Measurements from ENCODE around the gene CRY2. TPM values are rescaled to one million over a fixed set of nuclear protein-coding genes. Genes with fewer than 3 reads are reported as not detected.
"Not testable (repeated sequence)": the region's sequence is repeated elsewhere in the genome, so short reads cannot be mapped to it uniquely, and the experiment has no call there.

CRY2 gene
- total RNA-seq, 1 donor from 2014 or later = 11.6 TPM

DNA sequence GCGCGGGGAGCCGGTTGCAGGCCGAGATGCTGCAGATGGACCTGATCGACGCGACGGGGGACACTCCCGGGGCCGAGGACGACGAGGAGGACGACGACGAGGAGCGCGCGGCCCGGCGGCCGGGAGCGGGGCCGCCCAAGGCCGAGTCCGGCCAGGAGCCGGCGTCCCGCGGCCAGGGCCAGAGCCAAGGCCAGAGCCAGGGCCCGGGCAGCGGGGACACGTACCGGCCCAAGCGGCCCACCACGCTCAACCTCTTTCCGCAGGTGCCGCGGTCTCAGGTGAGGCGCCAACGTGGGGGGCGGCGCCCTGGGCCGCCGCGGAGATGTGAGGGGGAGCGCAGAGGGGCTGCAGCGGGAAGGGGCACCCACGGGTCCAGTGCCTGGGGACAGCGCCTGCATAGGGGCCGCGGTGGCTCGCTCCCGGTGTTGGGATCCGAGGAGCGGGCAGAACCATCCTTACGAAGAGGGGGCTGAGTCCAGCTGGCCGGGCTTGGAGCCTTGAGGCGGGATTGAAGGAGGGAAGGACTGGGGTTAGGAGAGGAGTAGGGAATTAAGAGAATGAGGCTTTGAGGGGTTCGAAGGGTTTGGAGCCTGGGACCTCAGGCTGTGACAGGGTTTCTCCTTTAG lies 53.0 kb downstream of the CRY2 start:
- not testable (repeated sequence) for DNase-seq

DNA sequence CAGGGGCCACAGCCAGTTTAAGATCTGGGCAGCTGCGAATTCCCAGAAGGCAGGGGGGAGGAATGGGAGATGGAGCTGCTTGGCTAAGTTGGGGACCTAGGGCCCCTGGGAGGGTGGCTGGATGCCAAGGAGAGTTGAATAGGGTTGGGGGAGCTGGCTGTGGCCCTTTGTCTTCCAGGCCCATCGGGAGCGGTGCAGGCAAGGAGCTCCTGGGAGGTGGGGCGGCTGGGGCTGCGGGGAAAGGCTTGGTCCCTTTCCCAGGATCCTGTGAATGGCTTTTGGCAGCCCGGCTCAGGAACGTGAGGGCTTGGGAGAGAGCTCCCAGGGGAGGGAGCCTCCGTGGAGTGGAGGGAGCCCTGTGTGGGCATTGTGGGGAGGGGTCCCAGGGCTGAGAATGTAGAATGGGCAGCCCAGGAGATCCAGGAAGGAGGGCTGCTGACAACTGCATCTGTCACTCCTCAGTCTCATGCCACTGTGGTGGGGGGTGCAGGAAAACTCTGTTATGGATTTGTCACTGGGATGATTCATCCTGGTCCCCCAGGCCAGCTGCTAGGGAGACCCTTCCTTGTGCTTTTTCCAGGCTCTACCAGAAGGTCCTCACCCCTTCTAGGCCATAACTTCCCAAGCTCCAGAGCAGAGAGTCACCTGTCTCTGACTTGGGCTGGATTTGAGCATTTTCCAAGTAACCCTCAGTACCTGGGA lies 53.8 kb downstream of the CRY2 start:
- DNase-seq = no peak

DNA sequence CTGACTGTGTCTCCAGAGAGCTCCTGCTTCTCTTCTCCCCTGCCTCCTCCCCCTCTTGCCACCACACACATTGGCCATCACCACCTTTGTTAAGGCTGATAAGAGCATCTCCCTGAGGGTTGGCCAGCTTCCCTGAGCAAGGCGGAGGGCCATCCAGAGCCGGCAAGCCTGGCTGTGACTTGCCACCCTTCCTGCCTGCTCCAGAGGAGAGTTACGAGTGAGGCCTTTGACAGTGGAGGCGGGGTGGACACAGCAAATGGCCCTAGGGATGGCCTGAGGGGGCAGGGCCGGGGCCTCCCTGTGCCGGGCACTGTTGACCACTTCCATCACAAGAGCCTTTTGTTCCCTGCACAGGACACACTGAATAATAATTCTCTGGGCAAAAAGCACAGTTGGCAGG lies 54.4 kb downstream of the CRY2 start:
- DNase-seq = no peak

DNA sequence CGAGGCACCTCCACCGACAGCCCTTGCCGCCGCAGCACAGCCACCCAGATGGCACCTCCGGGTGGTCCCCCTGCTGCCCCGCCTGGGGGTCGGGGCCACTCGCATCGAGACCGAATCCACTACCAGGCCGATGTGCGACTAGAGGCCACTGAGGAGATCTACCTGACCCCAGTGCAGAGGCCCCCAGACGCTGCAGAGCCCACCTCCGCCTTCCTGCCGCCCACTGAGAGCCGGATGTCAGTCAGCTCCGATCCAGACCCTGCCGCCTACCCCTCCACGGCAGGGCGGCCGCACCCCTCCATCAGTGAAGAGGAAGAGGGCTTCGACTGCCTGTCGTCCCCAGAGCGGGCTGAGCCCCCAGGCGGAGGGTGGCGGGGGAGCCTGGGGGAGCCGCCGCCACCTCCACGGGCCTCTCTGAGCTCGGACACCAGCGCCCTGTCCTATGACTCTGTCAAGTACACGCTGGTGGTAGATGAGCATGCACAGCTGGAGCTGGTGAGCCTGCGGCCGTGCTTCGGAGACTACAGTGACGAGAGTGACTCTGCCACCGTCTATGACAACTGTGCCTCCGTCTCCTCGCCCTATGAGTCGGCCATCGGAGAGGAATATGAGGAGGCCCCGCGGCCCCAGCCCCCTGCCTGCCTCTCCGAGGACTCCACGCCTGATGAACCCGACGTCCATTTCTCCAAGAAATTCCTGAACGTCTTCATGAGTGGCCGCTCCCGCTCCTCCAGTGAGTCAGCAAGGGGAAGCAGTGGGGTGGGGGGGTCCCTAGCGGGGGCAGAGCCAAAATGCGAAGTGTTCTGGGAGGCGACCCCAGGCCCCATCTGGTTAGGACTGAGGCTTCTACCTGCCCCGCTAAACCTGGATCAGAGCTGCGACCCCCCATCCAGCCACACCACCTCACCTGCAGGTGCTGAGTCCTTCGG lies 55.4 kb downstream of the CRY2 start:
- no peak for DNase-seq

DNA sequence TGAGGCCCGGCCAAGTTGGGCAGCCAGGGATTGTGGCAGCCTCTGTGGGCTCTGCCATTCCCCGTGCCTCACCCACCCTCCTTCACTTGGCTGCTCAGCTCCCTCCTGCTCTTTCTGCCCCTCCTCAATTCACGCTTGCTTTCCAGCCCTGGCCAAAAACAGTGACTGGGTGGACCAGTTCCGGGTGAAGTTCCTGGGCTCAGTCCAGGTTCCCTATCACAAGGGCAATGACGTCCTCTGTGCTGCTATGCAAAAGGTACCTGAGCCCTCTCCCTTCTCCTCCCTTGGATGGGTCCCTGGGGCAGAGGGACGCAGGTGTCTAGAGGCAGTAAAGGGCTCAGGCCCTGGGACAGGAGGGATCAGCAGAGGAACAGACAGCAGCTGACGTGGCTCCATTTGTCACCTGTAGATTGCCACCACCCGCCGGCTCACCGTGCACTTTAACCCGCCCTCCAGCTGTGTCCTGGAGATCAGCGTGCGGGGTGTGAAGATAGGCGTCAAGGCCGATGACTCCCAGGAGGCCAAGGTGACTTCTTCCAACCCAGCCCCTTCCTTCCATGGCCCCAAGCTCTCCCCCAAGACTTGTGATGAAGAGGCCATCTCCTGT lies 57.1 kb downstream of the CRY2 start:
- no peak for DNase-seq

DNA sequence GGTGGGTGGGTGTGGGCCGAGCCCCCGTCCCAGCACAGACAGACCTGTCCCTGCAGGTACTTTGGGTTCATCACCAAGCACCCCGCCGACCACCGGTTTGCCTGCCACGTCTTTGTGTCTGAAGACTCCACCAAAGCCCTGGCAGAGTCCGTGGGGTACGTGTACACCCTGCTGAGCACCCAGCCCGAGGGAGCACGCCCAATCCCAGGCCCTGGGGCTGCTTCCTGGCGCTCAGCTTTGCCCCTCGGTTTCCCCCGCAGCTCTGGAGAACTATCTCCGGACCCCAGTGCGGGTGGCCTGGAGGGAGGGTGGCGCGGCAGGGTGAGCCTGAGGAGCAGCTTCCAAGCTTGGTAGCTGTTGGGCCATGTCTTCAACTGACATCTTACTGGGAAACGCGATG lies 57.8 kb downstream of the CRY2 start:
- DNase-seq = no peak

DNA sequence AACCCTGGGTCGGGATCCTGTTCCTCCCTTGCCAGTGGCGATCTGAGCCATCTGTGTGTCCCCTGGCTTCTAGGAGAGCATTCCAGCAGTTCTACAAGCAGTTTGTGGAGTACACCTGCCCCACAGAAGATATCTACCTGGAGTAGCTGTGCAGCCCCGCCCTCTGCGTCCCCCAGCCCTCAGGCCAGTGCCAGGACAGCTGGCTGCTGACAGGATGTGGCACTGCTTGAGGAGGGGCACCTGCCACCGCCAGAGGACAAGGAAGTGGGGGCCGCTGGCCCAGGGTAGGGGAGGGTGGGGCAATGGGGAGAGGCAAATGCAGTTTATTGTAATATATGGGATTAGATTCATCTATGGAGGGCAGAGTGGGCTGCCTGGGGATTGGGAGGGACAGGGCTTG lies 58.3 kb downstream of the CRY2 start:
- not testable (repeated sequence) for DNase-seq

DNA sequence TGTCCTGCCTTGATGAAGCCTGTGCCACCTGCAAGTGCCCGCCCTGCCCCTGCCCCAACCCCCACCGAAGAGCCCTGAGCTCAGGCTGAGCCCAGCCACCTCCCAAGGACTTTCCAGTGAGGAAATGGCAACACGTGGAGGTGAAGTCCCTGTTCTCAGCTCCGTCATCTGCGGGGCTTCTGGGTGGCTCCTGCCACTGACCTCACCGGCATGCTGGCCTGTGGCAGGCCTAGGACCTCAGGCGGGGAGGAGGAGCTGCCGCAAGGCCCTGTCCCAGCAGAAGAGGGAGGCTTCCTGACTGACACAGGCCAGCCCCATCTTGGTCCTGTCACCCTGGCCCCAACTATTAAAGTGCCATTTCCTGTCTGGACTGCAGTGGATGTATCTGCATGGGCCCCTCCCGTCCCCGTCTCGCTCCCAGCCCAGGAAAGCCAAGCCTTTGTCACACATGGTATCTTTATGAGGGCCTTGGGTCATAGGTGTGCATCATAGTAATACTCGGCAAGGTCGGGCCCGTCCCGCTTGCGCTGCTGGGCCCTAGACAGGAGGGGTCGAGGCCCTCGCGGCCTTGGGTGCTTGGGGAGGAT lies 58.9 kb downstream of the CRY2 start:
- DNase-seq = peak; percentile 12

DNA sequence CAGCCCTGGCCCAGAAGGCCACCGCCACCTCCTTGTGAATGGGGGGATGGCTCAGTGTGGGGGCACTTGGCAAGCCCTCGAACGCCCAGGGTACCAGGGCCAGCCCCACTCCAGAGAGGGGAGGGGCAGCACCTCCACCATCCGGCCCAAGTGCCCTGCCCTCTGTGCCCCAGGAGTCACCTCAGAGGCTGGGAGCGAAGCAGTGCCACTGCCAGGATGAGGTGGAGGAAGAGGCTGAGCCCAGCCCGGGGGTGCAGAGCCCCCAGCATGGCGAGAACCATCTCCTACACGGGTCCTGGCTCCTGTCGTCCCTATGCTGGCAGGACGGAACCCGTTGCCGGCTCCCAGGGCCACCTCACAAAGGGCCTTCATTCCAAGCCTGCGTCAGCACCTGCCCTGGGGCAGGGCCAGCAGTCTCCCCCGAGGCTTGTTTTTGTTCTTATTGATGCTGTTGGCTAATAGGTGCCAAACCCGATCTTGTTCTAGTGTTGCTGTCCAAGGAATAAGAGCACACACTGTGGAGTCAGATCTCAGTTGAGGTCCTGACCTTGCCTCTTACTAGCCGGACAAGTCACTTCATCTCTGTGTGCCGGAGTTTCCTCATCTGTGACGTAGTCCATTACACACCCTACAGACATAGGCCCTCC lies 59.8 kb downstream of the CRY2 start, which contains the start of gene FREY1:
Gene FREY1 (minus strand): TSS at position 307 of the 647 bp plus-strand sequence. CDS start 26 bp downstream, at position 281.
- DNase-seq = no peak

DNA sequence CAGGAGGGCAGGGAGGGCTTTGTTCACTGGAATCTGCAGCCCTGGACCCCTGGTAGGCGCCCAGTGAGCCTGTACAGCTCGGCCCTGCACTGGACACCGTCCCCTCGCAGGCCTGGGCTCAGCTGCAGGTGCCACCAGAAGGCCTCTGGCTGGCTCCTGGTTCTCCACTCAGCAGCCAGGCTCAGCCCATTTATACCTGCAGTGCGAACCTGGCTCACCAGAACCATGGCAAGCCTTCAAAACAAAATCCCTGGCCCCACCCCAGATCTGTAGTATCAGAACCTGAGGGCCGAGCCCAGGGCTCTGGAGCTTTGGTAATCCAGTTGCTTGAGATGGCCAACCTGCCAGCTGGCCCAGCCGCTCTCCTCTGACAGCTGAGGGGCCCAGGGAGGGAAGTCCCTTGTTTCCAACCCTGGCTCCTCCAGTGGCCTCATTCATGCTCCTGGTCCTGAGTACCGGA lies 60.7 kb downstream of the CRY2 start:
- DNase-seq = no peak

DNA sequence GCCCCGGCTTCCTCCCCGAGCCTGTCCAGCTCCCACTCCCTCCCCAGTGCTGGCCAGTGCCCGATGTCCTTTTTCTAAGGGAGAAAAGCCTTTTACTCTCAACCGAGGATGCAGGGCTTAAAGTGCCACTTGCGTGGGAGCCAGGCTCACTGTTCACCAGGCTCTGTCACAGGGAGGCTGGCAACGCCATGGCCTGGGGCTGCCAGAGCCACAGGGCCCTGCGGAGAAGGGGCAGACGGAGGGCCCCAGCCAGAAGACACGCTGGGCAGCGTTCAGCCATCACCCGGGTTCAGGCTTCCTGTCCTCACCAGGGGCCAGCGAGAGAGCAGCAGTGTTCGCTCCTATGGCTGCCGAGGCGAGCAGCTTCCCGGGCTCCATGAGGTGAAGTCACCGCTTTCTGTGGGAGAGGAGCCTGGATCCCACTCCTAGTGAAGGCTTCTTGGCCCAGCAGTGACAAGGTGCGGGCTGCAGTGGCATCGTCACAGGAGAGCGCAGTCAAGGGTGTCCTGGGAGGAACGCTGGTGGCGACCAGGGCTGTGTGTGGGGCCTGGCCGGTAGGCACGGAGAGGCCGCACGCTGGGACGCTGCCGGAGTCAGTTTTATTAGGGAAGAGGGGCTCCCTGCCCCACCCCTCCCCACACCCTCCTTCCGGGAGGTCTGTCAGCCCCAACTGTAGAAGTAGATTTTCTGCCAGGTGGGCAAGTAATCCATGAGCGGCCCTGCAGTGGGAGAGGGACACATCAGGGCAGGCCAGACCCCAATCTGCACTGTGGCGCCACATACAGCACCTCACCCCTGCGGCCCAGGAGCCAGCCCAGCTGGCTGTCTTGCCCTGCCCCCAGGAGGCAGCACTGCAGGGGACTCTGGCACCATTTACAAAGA lies 62.6 kb downstream of the CRY2 start:
- no peak for DNase-seq

DNA sequence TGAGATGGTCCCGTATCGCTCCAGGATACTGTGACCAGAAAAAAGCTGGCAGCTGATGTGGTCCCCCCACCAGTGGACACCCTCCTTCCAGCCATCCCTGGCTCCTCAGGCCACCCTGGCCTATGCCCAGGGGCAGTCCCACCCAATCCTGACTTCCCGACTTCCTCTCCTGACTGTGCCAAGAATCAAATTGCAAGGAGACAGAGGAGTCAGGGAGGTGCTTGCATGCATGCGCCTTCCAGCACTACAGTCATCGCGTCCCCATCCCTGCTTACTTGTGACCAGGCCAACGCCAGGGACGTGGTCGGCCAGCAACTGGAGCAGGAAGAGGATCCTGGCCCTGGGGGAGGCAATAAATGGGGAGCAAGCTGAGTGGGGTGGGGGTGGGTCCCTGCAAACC lies 63.3 kb downstream of the CRY2 start:
- DNase-seq = no peak

DNA sequence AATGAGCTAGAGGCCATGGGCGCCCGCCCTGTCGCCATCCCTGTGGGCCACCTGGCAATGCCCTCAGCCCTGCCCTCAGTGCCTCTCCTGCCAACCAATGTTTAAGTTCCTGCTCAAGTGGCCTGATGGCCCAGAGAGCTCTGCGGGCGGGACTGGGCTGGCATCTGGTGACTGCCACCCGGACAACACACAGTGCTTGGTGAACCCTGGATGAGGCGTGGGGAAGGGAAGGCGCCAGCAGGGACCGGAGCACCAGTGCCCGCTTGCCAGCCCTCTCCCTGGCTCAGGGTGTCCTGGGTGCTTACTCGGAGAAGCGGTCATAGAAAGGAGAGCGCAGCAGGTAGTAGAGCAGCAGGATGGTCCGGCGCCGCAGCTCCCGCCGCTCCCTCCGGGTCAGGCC lies 66.2 kb downstream of the CRY2 start:
- DNase-seq = no peak

DNA sequence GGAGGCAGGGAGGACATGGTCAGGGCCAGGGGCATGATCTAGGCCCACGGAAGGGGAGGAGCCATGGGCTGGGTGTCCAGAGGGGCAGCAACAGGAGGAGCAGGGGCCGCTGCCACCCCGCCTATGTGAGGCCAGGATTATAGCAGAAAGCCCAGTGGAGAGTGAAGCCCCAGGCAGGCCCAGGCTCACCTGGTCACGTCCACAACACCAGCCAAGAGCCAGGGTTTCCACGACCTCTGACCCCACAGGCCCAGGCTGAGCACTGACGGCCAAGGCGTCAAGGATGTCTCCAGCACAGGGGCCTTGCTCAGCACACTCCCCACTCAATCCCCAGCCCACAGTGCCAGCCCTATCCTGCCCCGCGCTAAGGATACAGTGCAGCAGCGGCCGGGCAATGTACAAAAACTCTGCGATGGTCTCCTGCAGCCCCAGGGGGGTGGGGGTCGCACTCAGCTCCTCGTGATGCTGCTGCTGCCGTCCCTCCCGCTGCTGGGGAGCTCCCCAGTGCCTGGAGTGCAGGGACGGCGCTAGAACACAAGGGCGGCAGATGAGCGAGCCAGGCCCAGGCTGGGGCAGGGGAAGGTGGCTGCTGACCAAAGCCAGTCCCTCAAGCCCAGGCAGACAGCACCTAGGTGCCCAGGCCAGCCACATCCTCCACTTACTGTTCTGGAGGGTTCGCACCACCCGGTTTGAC lies 66.8 kb downstream of the CRY2 start:
- no peak for DNase-seq

DNA sequence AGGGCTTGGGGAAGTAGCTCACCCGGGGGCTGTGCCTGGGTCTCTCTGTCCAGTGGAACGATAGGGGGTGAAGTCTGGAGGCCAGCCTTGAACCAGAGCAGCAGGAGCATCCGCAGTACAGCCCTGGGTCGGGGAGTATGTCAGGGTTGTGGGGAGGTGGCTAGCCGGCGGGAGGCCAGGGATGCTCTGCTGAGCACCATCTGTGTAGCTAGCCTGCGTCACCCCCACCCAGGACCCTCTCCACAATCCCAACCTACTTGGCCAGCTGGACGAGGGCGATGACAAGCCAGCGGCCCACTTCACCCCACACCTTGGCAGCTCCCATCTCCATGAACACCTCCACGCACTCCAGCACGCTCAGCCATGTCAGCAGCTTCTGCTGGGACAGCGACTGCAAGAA lies 68.2 kb downstream of the CRY2 start:
- DNase-seq = no peak

DNA sequence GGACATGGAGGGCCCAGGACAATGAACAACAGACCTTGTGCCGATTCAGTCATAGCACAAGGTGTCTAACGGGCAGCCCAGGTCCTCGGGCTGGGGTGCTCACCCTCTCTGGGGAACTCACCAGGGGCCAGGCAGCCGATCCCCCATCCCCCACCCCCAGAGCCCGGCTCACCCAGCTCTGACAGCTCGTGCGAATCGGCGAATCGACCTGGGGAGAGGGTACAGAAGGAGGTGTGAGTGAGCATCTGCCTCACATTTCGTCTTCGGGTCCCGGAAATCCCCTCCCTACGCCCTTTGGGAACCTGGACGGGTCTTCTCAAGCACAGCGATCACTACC lies 70.0 kb downstream of the CRY2 start:
- no peak for DNase-seq

DNA sequence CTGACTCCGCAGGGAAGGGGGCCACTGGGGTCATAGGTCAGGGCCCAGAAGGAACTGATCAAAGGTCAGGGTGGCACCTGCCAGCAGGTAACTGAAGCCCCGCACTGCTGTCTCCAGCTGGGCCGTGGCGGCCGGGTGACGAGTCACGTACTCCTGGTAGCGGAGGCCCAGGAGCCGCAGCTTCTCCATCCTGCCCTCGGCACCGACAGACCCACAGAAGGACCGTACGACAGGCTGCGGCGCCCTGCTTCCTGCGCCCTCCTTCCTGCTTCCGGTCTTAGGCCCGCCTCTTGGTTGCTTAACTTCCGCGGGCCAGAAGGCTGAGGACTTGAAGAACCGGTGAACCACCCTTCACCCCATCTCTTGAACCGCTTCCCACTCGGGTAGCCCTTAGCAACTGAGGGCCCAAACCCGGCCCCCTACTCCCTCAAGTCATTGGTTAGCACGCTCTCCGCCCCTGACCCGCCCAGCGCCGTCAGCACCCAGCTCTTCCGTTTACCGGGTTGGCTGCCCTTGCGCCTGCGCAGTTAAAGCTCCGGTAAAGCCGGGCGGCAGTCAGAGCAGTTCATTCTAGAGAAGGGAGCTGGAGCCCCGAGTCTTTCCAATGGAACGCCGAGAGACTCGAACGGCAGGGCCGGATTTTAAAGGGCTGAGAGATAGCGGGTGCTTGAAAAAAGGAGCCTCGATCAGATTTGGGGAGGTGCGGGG lies 70.5 kb downstream of the CRY2 start, which contains the start of gene PEX16:
Gene PEX16 (minus strand): TSS at position 255 of the 708 bp plus-strand sequence. CDS start 66 bp downstream, at position 189.
- peak; percentile 99 for DNase-seq

DNA sequence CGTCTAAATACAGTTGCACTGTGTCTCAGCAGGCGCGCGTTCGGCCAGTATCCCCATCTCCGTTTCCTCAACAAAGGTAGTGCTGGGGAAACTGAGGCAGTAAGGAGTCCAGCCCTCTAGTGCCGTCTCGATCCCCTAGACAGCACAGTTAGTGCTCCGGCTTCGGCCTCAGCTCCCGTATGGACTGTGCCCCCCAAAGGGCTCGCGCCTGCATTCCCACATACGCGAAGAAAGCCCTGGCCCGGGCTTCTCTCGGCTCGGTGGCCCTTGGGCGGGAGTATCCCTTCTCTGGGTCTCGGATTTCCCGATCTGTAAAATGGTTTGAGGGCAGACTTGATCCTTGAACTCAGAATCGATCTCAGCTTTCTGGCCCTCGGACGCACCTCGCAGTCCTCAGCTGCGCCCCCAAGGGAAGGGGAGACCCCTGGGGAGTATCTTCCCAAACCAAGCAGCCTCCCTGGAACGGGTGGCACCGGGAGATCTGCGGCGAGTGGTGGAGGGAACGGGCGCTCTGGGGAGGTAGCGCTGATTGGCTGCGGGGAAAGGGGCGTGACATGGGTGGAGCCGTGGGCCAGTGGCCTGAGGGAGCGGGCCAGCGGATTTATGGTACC lies 71.2 kb downstream of the CRY2 start:
- DNase-seq = peak; percentile 82
